Activated B cell treated with CpG ODN at 0.5 μM for 24 hours (primary cell): Measurements from ENCODE around the gene SEMA3D. TPM values are rescaled to one million over a fixed set of nuclear protein-coding genes. Genes with fewer than 3 reads are reported as not detected.

Experiments used
- ATAC-seq: fragments of 200-7000 bp; cut with Tn5 transposase; one replicate; pipeline ENCODE4 v1.10.0; 2021; ENCODE audit warnings: low read depth, mild to moderate bottlenecking, moderate library complexity
- CTCF ChIA-PET: fragments of 350-600 bp; sonication (Branson Sonifier 250); formaldehyde crosslinking; loops from one replicate; lab custom pipeline; 2021; ENCODE audit warnings: antibody characterized with exemption; lab: Charles Lee
- POLR2A ChIA-PET: fragments of 350-600 bp; sonication (Branson Sonifier 250); formaldehyde crosslinking; loops from one replicate; lab custom pipeline; 2021; ENCODE audit warnings: antibody characterized with exemption; lab: Charles Lee
- DNase-seq: peaks from one replicate; pipeline ENCODE4 v3.0.0; 2022
- H3K27ac Mint-ChIP-seq: one replicate; pipeline ENCODE4 v1.8.0; 2020; ENCODE audit warnings: mixed read lengths
- H3K27me3 Mint-ChIP-seq: one replicate; pipeline ENCODE4 v1.8.0; 2021; ENCODE audit warnings: mixed read lengths
- H3K36me3 Mint-ChIP-seq: one replicate; pipeline ENCODE4 v1.8.0; 2021; ENCODE audit warnings: low read depth, mixed read lengths
- H3K4me1 Mint-ChIP-seq: one replicate; pipeline ENCODE4 v1.8.0; 2021; ENCODE audit warnings: mixed read lengths
- H3K4me3 Mint-ChIP-seq: one replicate; pipeline ENCODE4 v1.8.0; 2020; ENCODE audit warnings: mild to moderate bottlenecking, mixed read lengths
- H3K9me3 Mint-ChIP-seq: one replicate; pipeline ENCODE4 v1.8.0; 2020; ENCODE audit warnings: mixed read lengths
- intact Hi-C: fragments of 100-400 bp; cut with micrococcal nuclease; formaldehyde crosslinking; loops from one replicate; pipeline ENCODE4 v1.15.1; 2024
- total RNA-seq: library from RNA; stranded (reverse); gene quantifications from 2 replicates; pipeline ENCODE4 v1.2.3, GENCODE V29; 2022
- TF ChIP-seq, protein P1 (sequence below): fragments of 200-600 bp; IDR thresholded peaks from one replicate; pipeline ENCODE4 v1.8.0; 2022; ENCODE audit warnings: antibody characterized with exemption, mild to moderate bottlenecking

The SEMA3D gene
- total RNA-seq, 1 donor from 2014 or later: not detected

DNA sequence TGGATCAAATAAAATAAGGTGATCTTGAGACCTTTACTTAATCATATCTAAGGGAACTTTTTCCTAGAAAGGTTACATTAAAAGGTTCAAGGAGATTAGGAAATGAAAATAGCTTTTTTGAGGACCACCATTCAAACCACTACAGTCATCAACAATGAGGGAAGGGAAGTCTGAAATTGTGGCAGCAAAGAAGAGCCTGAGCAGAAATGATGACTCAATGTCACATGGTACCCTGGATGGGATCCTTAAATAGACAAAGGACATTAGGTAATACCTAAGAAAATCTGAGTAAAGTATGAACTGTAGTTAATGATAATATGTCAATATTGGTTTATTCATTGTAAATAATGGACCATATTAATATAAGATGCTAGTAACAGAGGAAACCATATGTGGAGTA is 236.0 kb downstream of the SEMA3D start:
- H3K9me3 Mint-ChIP-seq: no peaks in the 10 kb centered on the region
- H3K36me3 Mint-ChIP-seq: no peaks in the 10 kb centered on the region
- ChIA-PET POLR2A (no interaction called here), CTCF (no interaction called here)
- H3K4me1 Mint-ChIP-seq: no peaks in the 10 kb centered on the region
- ATAC-seq (no peak), DNase-seq (no peak)
- H3K27ac Mint-ChIP-seq: no peak overlapping the region
- no peak overlapping the region for H3K4me3 Mint-ChIP-seq
- H3K27me3 Mint-ChIP-seq: no peaks in the 10 kb centered on the region
- TF ChIP-seq, protein P1, sequence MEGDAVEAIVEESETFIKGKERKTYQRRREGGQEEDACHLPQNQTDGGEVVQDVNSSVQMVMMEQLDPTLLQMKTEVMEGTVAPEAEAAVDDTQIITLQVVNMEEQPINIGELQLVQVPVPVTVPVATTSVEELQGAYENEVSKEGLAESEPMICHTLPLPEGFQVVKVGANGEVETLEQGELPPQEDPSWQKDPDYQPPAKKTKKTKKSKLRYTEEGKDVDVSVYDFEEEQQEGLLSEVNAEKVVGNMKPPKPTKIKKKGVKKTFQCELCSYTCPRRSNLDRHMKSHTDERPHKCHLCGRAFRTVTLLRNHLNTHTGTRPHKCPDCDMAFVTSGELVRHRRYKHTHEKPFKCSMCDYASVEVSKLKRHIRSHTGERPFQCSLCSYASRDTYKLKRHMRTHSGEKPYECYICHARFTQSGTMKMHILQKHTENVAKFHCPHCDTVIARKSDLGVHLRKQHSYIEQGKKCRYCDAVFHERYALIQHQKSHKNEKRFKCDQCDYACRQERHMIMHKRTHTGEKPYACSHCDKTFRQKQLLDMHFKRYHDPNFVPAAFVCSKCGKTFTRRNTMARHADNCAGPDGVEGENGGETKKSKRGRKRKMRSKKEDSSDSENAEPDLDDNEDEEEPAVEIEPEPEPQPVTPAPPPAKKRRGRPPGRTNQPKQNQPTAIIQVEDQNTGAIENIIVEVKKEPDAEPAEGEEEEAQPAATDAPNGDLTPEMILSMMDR: no peak
- intact Hi-C loops: no loop called here

DNA sequence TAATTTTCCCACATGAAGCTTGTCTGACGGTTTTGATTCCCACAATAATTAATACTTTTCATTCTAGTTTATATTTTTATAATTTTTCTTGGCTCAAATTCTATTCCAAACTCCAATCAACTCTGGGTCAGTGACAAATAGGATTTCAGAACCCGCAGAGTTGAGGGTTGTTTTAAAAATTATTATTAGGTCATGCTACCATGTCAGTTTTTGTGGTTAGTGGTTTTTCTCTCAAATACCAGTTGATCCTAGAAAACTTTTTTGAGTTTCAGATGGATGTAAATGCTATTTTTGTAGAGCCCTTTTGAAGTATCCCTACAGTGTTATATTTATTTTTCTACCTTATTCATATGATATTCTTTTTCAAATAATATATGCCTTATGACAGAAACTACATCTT is 237.4 kb downstream of the SEMA3D start:
- ChIA-PET POLR2A (no interaction called here), CTCF (no interaction called here)
- Mint-ChIP-seq H3K27me3 (no peaks in the 10 kb centered on the region), H3K4me3 (no peak overlapping the region), H3K27ac (no peak overlapping the region), H3K4me1 (no peaks in the 10 kb centered on the region), H3K9me3 (no peaks in the 10 kb centered on the region), H3K36me3 (no peaks in the 10 kb centered on the region)
- ATAC-seq (no peak), DNase-seq (no peak)
- TF ChIP-seq, protein P1: no peak
- intact Hi-C loops: no loop called here

DNA sequence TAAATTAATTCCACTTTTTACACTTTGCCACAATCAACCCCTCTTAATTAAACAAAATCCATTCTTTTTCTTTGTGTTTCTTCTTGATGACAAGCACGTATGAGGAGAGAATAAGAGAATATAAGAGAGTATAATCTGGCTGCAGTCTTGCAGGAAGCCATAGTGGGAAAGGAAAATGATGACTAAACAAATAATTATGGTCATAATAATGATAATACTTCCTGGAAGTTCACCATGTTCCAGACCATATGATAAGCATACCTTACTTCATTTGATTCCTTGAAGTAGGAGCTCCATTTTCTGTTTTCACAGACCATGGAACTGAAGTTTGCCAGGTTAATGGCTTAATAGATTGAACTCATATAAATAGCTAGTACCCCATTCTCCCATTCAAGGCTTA is 237.8 kb downstream of the SEMA3D start:
- CTCF ChIA-PET: no interaction called here
- POLR2A ChIA-PET: no interaction called here
- TF ChIP-seq, protein P1: no peak
- Mint-ChIP-seq H3K9me3 (no peaks in the 10 kb centered on the region), H3K4me3 (no peak overlapping the region), H3K27me3 (no peaks in the 10 kb centered on the region), H3K4me1 (no peaks in the 10 kb centered on the region), H3K36me3 (no peaks in the 10 kb centered on the region), H3K27ac (no peak overlapping the region)
- ATAC-seq: no peak
- intact Hi-C loops: no loop called here
- DNase-seq: no peak

DNA sequence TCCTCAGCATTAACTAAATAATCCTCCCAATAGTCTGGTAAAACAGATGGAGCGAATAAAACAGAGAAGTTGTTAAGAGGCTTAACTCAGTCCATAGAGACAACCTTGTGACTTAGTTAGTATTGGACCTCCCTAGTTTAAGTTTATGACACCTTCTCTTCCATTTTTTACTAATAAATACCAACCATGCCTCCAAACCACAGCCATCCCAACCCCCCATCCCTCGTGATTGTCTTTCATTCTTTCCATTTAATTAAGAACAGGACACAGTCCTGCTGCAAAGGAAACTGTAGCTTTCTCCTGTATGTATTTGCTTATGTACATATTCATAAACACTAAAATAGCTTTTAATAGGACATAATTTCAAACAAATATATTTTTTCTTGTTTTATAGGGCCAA is 238.2 kb downstream of the SEMA3D start:
- TF ChIP-seq, protein P1: no peak
- no peaks in the 10 kb centered on the region for H3K4me1 Mint-ChIP-seq
- POLR2A ChIA-PET: no interaction called here

DNA sequence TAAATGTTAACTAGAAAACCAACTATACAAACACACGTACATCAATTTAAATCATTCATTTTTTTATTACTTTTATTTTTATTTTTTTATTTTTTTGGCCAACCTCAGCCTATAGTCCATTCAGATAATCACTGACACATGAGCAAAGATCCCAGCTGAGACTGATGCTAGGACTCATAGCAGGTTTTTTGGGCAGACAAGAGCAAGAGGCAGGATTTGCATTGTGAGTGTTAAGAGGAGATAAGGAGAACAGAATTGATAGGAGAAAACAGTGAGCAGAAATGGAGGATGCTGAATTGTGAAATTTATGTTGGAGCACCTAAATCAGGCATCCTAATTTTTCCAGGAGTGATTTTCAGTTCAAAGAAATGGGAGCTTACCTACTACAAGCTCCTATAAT is 240.3 kb downstream of the SEMA3D start:
- intact Hi-C loops: no loop called here
- Mint-ChIP-seq H3K36me3 (no peaks in the 10 kb centered on the region), H3K27me3 (no peaks in the 10 kb centered on the region), H3K9me3 (no peaks in the 10 kb centered on the region), H3K27ac (no peak overlapping the region), H3K4me1 (no peaks in the 10 kb centered on the region), H3K4me3 (no peak overlapping the region)
- TF ChIP-seq, protein P1: no peak
- ChIA-PET POLR2A (no interaction called here), CTCF (no interaction called here)
- ATAC-seq (no peak), DNase-seq (no peak)

More for the DNA sequence above, 238.2 kb downstream of the SEMA3D start:
- H3K9me3 Mint-ChIP-seq: no peaks in the 10 kb centered on the region
- H3K4me3 Mint-ChIP-seq: no peak overlapping the region
- ATAC-seq: no peak
- CTCF ChIA-PET: no interaction called here
- H3K27ac Mint-ChIP-seq: no peak overlapping the region
- H3K36me3 Mint-ChIP-seq: no peaks in the 10 kb centered on the region
- intact Hi-C loops: no loop called here
- no peaks in the 10 kb centered on the region for H3K27me3 Mint-ChIP-seq
- DNase-seq: no peak
